IMR-90 (cell line): ENCODE results near the gene NTM. TPM values are rescaled to one million over a fixed set of nuclear protein-coding genes. Genes with fewer than 3 reads are reported as not detected.

Experiments used
- ATAC-seq: fragments of 200-7000 bp; cut with Tn5 transposase; 2 replicates; pipeline ENCODE4 v1.9.1; 2020; ENCODE audit warnings: low read depth, mild to moderate bottlenecking, moderate library complexity
- BruUV-seq: library from RNA; stranded (reverse); fragments of 400-500 nt; replicated peaks from 2 replicates; lab custom pipeline; 2021; lab: Mats Ljungman, UMichigan
- CTCF ChIA-PET: fragments of 300-600 bp; formaldehyde crosslinking; extraction: SDS; loops from one replicate; lab custom pipeline; 2021; ENCODE audit warnings: antibody characterized with exemption; lab: Yijun Ruan, JAX
- POLR2A ChIA-PET: fragments of 300-600 bp; sonication (Branson Sonifier 250); formaldehyde crosslinking; loops from one replicate; lab custom pipeline; 2022; ENCODE audit warnings: antibody characterized with exemption; ENCODE audit not compliant: unreplicated experiment; lab: Charles Lee
- DNase-seq: peaks from one replicate; pipeline ENCODE4 v3.0.0; 2013
- H2AFZ ChIP-seq: replicated peaks from 2 replicates; pipeline ENCODE3; 2013; ENCODE audit warnings: low read length, mild to moderate bottlenecking; ENCODE audit not compliant: poor library complexity
- H2AK5ac ChIP-seq: 2 replicates; pipeline ENCODE4 v1.6.1; 2013; ENCODE audit warnings: low read depth, low read length, inconsistent platforms
- H2AK9ac ChIP-seq: replicated peaks from 2 replicates; pipeline ENCODE3; 2013; ENCODE audit warnings: mild to moderate bottlenecking, low read depth, low read length, moderate library complexity; ENCODE audit not compliant: poor library complexity
- H2BK120ac ChIP-seq: 2 replicates; pipeline ENCODE4 v1.6.1; 2013; ENCODE audit warnings: low read depth, low read length, inconsistent platforms
- H2BK15ac ChIP-seq: 3 replicates; pipeline ENCODE4 v1.6.1; 2013; ENCODE audit warnings: low read depth, low read length, inconsistent platforms
- H2BK20ac ChIP-seq: 2 replicates; pipeline ENCODE4 v1.6.1; 2013; ENCODE audit warnings: low read depth, mild to moderate bottlenecking, inconsistent platforms, low read length, moderate library complexity
- H2BK5ac ChIP-seq: 2 replicates; pipeline ENCODE4 v1.6.1; 2013; ENCODE audit warnings: mild to moderate bottlenecking, low read depth, low read length, inconsistent platforms; ENCODE audit not compliant: poor library complexity, severe bottlenecking
- H3K14ac ChIP-seq: replicated peaks from 2 replicates; pipeline ENCODE4 v1.6.1; 2013; ENCODE audit warnings: low read depth, low read length, inconsistent platforms
- H3K18ac ChIP-seq: 2 replicates; pipeline ENCODE4 v1.6.1; 2013; ENCODE audit warnings: low read depth, low read length, control low read depth
- H3K23ac ChIP-seq: 2 replicates; pipeline ENCODE4 v1.6.1; 2013; ENCODE audit warnings: low read depth, low read length, inconsistent platforms
- H3K27ac ChIP-seq: 2 replicates; pipeline ENCODE4 v1.5.1; 2013; ENCODE audit warnings: mild to moderate bottlenecking, control low read depth, low read length; ENCODE audit not compliant: insufficient read depth
- H3K27me3 ChIP-seq: 2 replicates; pipeline ENCODE4 v1.6.1; 2013; ENCODE audit warnings: low read length; ENCODE audit not compliant: control insufficient read depth, insufficient read depth
- H3K36me3 ChIP-seq: 2 replicates; pipeline ENCODE4 v1.6.1; 2013; ENCODE audit warnings: low read length, mixed read lengths; ENCODE audit not compliant: control insufficient read depth, insufficient read depth
- H3K4ac ChIP-seq: 2 replicates; pipeline ENCODE4 v1.6.1; 2013; ENCODE audit warnings: low read depth, low read length, inconsistent platforms
- H3K4me1 ChIP-seq: 2 replicates; pipeline ENCODE4 v1.6.1; 2013; ENCODE audit warnings: low read length, mixed read lengths; ENCODE audit not compliant: control insufficient read depth, insufficient read depth
- H3K4me2 ChIP-seq: 2 replicates; pipeline ENCODE4 v1.6.1; 2013; ENCODE audit warnings: low read depth, mild to moderate bottlenecking, control low read depth, low read length, moderate library complexity
- H3K4me3 ChIP-seq: 2 replicates; pipeline ENCODE4 v1.5.1; 2013; ENCODE audit warnings: low read depth, mild to moderate bottlenecking, control low read depth, low read length, moderate library complexity; ENCODE audit not compliant: insufficient read depth
- H3K56ac ChIP-seq: 2 replicates; pipeline ENCODE4 v1.6.1; 2013; ENCODE audit warnings: low read length, inconsistent platforms; ENCODE audit not compliant: insufficient read depth; ENCODE audit errors: extremely low read depth
- H3K79me1 ChIP-seq, 2 experiments: 2 replicates each; pipeline ENCODE4 v1.6.1; 2013; ENCODE audit warnings: low read length in 2 of 2, inconsistent platforms in 1 of 2, low read depth in 1 of 2
- H3K9ac ChIP-seq: 2 replicates; pipeline ENCODE4 v1.6.1; 2013; ENCODE audit warnings: low read depth, low read length, control low read depth
- H3K9me1 ChIP-seq: 2 replicates; pipeline ENCODE4 v1.6.1; 2013; ENCODE audit warnings: low read length, inconsistent platforms; ENCODE audit not compliant: insufficient read depth
- H3K9me3 ChIP-seq: 2 replicates; pipeline ENCODE4 v1.6.1; 2013; ENCODE audit warnings: low read length; ENCODE audit not compliant: control insufficient read depth, insufficient read depth
- H4K20me1 ChIP-seq: 2 replicates; pipeline ENCODE4 v1.6.1; 2013; ENCODE audit warnings: low read length, inconsistent platforms; ENCODE audit not compliant: insufficient read depth
- H4K5ac ChIP-seq: 2 replicates; pipeline ENCODE4 v1.6.1; 2013; ENCODE audit warnings: mild to moderate bottlenecking, low read depth, low read length, control low read depth
- H4K8ac ChIP-seq, 2 experiments: 2 replicates each; pipeline ENCODE4 v1.6.1; 2013; ENCODE audit warnings: low read depth in 2 of 2, low read length in 2 of 2, control low read depth in 1 of 2, inconsistent platforms in 1 of 2
- H4K91ac ChIP-seq: 2 replicates; pipeline ENCODE4 v1.6.1; 2013; ENCODE audit warnings: low read depth, low read length, inconsistent platforms; ENCODE audit not compliant: insufficient read depth
- CEBPB ChIP-seq: IDR thresholded peaks from 2 replicates; pipeline ENCODE4 v1.6.1; 2012; ENCODE audit warnings: low read depth, low read length, improper control_type of control experiment
- CHD1 ChIP-seq: IDR thresholded peaks from 2 replicates; pipeline ENCODE4 v1.6.1; 2012; ENCODE audit warnings: low read depth, low read length, improper control_type of control experiment
- FOS ChIP-seq: fragments of 150-350 bp; IDR thresholded peaks from 2 replicates; pipeline ENCODE4 v1.6.1; 2016; ENCODE audit warnings: low read depth, low read length
- MAFK ChIP-seq: IDR thresholded peaks from 2 replicates; pipeline ENCODE4 v1.6.1; 2012; ENCODE audit warnings: low read depth, low read length, improper control_type of control experiment
- MAZ ChIP-seq: IDR thresholded peaks from 2 replicates; pipeline ENCODE4 v1.6.1; 2012; ENCODE audit warnings: low read depth, mild to moderate bottlenecking, low read length, improper control_type of control experiment, moderate library complexity, borderline replicate concordance
- MXI1 ChIP-seq: IDR thresholded peaks from 2 replicates; pipeline ENCODE4 v1.6.1; 2012; ENCODE audit warnings: low read depth, mild to moderate bottlenecking, low read length, moderate library complexity, borderline replicate concordance
- NFE2L2 ChIP-seq: fragments of 150-350 bp; IDR thresholded peaks from 2 replicates; pipeline ENCODE4 v1.6.1; 2016; ENCODE audit warnings: low read depth, mild to moderate bottlenecking, low read length
- POLR2A ChIP-seq: IDR thresholded peaks from 2 replicates; pipeline ENCODE4 v1.6.1; 2012; ENCODE audit warnings: mild to moderate bottlenecking, low read depth, low read length
- SMC3 ChIP-seq: fragments of 150-350 bp; IDR thresholded peaks from 2 replicates; pipeline ENCODE4 v1.6.1; 2016; ENCODE audit warnings: low read depth, mild to moderate bottlenecking, antibody characterized with exemption, low read length, moderate library complexity
- whole genome bisulfite sequencing, 2 experiments: methylation state at CpG; one replicate each; pipeline versions ENCODE4 v1.1.5 to v1.1.7; 2013; ENCODE audit warnings: missing lambda C conversion rate in 2 of 2; ENCODE audit not compliant: insufficient read length in 1 of 2; ENCODE audit errors: extremely low coverage in 2 of 2; 5-methylcytosine and 5-hydroxymethylcytosine counted together
- dilution Hi-C: fragments of 300-500 bp; cut with HindIII; formaldehyde crosslinking; loops from one replicate; pipeline ENCODE4 v1.14.3; 2018; ENCODE audit warnings: low sequenced_read_pairs; ENCODE audit not compliant: unreplicated experiment
- in situ Hi-C: fragments of 300-500 bp; cut with MboI; formaldehyde crosslinking; loops from 3 replicates; pipeline ENCODE4 v1.14.3; 2019; ENCODE audit warnings: low sequenced_read_pairs, inconsistent platforms, mixed read lengths
- intact Hi-C: fragments of 100-400 bp; cut with micrococcal nuclease; formaldehyde crosslinking; loops from 2 replicates; pipeline ENCODE4 v1.10.0; 2022
- polyA plus RNA-seq, 3 experiments: library from polyadenylated mRNA; depleted of rRNA; stranded (reverse); fragments of >200 nt; gene quantifications; 2 replicates each; pipeline ENCODE4 v1.2.3, GENCODE V29; 2012; ENCODE audit warnings: low replicate concordance in 1 of 3
- total RNA-seq: library from RNA; depleted of rRNA; stranded (reverse); fragments of >200 nt; gene quantifications from 2 replicates; pipeline ENCODE4 v1.2.3, GENCODE V29; 2012

NTM gene
- total and polyA plus RNA-seq, 2 of the 4 experiments (the other 2 are of a cell fraction): 19.5 to 25.5 TPM

DNA sequence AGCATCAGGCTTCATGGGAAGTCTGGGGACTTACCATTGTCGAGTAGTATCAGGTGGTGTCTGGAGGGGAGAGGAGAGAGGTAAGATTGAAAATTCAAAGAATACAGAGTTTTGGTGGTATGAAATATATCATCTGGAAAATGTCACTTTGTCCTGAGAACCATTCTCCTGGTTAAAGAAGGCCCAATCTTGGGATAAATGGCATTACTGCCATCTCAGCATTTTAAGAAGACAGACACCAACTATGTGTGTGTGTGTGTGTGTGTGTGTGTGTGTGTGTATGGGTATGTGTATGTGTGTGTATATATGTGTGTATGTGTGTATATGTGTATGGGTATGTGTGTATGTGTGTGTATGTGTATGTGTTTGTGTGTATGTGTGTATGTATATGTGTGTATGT lies 673.3 kb downstream of the NTM start:
- no peak overlapping the region for H3K4me3 ChIP-seq
- H2AK5ac ChIP-seq: no peak overlapping the region
- ATAC-seq: no peak
- no peak overlapping the region for H3K56ac ChIP-seq
- dilution Hi-C loops: no loop called here
- no peak overlapping the region for H2BK15ac ChIP-seq
- no peak overlapping the region for H2AK9ac ChIP-seq
- intact Hi-C loops: no loop called here
- WGBS, 2 experiments: no CpG with 5 or more reads among the region's 1 CpG
- no peak overlapping the region for H3K4ac ChIP-seq
- no peaks in the 10 kb centered on the region for H3K27me3 ChIP-seq
- H3K9ac ChIP-seq: no peak overlapping the region
- no peak overlapping the region for H3K4me2 ChIP-seq
- H3K23ac ChIP-seq: no peak overlapping the region
- H3K9me3 ChIP-seq: no peaks in the 10 kb centered on the region
- no peak overlapping the region for H3K27ac ChIP-seq
- no peaks in the 10 kb centered on the region for H4K20me1 ChIP-seq
- H3K14ac ChIP-seq: no peak overlapping the region
- ChIA-PET POLR2A (no interaction called here), CTCF (no interaction called here)
- H2BK20ac ChIP-seq: no peak overlapping the region
- no peak overlapping the region for H4K91ac ChIP-seq
- no peak for TF ChIP-seq CEBPB
- no peak for TF ChIP-seq SMC3
- no peak for TF ChIP-seq NFE2L2
- TF ChIP-seq CHD1: no peak
- TF ChIP-seq POLR2A: no peak
- no peak for TF ChIP-seq MAZ
- peak; percentile 83 for TF ChIP-seq MAFK
- TF ChIP-seq MXI1: no peak
- TF ChIP-seq FOS: no peak
- H3K79me1 ChIP-seq: peaks cover 0 to 37% of the 10 kb centered on the region in 2 experiments; a peak in 2 of 4 replicates
- no peak overlapping the region for H4K8ac ChIP-seq
- in situ Hi-C loops: no loop called here
- H2AFZ ChIP-seq: no peak overlapping the region
- no peaks in the 10 kb centered on the region for H3K36me3 ChIP-seq
- BruUV-seq: no TSS peak
- no peak overlapping the region for H2BK120ac ChIP-seq
- no peak for DNase-seq
- peaks cover 3% of the 10 kb centered on the region for H3K9me1 ChIP-seq
- H3K4me1 ChIP-seq: peaks cover 13% of the 10 kb centered on the region
- H3K18ac ChIP-seq: no peak overlapping the region
- H4K5ac ChIP-seq: no peak overlapping the region
- H2BK5ac ChIP-seq: peak overlapping the region; percentile 74
